Gastrocnemius medialis (tissue), 4 donors: Measurements from ENCODE around the gene TXK.

Experiments
- CTCF ChIP-seq, 5 experiments: fragments of 450-650 bp in 3 of 5; fragments of 200-600 bp in 2 of 5; sonication (generic) in 2 of 5; IDR thresholded peaks in 4 of 5; conservative IDR thresholded peaks in 1 of 5; 1 replicate in 4 of 5; 2 replicates in 1 of 5; pipeline ENCODE4 v1.5.1; 2016 to 2019; ENCODE audit warnings: antibody characterized with exemption in 5 of 5, mild to moderate bottlenecking in 3 of 5, moderate library complexity in 3 of 5
- POLR2A ChIP-seq, 2 donors: fragments of 450-650 bp; IDR thresholded peaks; one replicate each; pipeline ENCODE4 v1.6.1; 2017; ENCODE audit warnings: antibody characterized with exemption in 2 of 2, mild to moderate bottlenecking in 2 of 2, moderate library complexity in 2 of 2

GRCh38 chr4:48074657-48075056 is 59.4 kb downstream of the TXK start:
- TF ChIP-seq CTCF (IDR thresholded peaks at IDR 0.05 in 4 of 5, conservative IDR thresholded peaks at IDR 0.05 in 1 of 5) = no peak
- TF ChIP-seq POLR2A (IDR thresholded peaks at IDR 0.05) = no peak
